GM18519 (cell line): ENCODE results near the gene ATF1.
"Not testable (repeated sequence)": the region's sequence is repeated elsewhere in the genome, so short reads cannot be mapped to it uniquely, and the experiment has no call there.

Experiments used
- ATAC-seq: cut with Tn5 transposase; IDR thresholded peaks from one replicate; pipeline ENCODE4 v1.9.1; 2021; ENCODE audit warnings: mild to moderate bottlenecking, moderate library complexity; ENCODE audit not compliant: unreplicated experiment, low FRiP score

The ATF1 gene

DNA sequence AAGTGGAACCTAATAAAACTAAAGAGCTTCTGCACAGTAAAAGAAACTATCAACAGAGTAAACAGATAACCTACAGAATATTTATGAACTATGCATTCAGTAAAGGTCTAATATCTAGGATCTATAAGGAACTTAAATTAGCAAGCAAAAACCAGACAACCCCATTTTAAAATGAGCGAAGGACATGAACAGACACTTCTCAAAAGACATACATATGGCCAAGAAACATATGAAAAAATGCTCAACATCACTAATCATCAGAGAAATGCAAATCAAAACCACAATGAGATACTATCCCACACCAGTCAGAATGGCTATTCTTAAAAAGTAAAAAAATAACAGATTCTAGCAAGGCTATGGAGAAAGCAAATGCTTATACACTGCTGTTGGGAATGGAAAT, 91.3 kb downstream of the ATF1 start:
- ATAC-seq = not testable (repeated sequence)

GRCh38 chr12:50855679-50856078, 91.8 kb downstream of the ATF1 start:
- not testable (repeated sequence) for ATAC-seq

GRCh38 chr12:50859621-50860310, 95.9 kb downstream of the ATF1 start:
- no peak for ATAC-seq

DNA sequence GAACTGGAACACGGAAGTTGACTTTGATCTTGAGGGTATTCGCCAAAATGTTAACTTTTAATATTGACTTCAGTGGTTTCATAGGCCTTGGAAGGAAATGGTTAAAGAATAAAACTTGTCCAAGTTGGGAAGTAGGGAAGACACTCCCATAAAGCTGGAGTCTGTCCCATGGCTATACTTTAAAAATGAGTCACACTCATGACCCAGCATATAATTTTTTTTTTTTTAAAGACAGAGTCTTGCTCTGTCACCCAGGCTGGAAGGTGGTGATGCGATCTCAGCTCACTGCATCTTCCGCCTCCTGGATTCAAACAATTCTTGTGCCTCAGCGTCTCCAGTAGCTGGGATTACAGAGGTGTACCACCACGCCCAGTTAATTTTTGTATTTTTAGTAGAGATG, 98.4 kb downstream of the ATF1 start:
- no peak for ATAC-seq

- ATAC-seq = no peak
Measured at GRCh38 chr12:50865266-50865665, 101.4 kb downstream of the ATF1 start.

- not testable (repeated sequence) for ATAC-seq
Measured at GRCh38 chr12:50868881-50869280, 105.0 kb downstream of the ATF1 start.
